ENCODE results near the gene OXSR1. TPM values are rescaled to one million over a fixed set of nuclear protein-coding genes. Genes with fewer than 3 reads are reported as not detected.
"Not testable (repeated sequence)": the region's sequence is repeated elsewhere in the genome, so short reads cannot be mapped to it uniquely, and the experiment has no call there.

The OXSR1 gene
- total RNA-seq, 4 donors from 2014 or later = 17.3 to 49.7 (median 28.7) TPM

- H3K27ac ChIP-seq = peak overlapping the region in 2 of 4 donors; percentile 62 to 89
- H3K36me3 ChIP-seq = peaks cover 0 to 67% (median 0%) of the 10 kb centered on the region in 3 donors
- TF ChIP-seq POLR2A (IDR thresholded peaks at IDR 0.05) (no peak), CTCF (IDR thresholded peaks at IDR 0.05) (peak in 3 of 6 experiments; percentile 3 to 9 (median 6))
- peak in 2 of 3 donors; percentile 31 to 51 for DNase-seq
- no peaks in the 10 kb centered on the region for H3K27me3 ChIP-seq
- H3K9me3 ChIP-seq = no peaks in the 10 kb centered on the region
- H3K4me1 ChIP-seq = peaks cover 0 to 66% (median 7%) of the 10 kb centered on the region in 4 donors
- H3K4me3 ChIP-seq = no peak overlapping the region
These were observed 33.5 kb upstream of the OXSR1 start for GRCh38 chr3:38131621-38132369.

GRCh38 chr3:38133209-38133556 is 32.2 kb upstream of the OXSR1 start:
- no peak for TF ChIP-seq CTCF (IDR thresholded peaks at IDR 0.05)
- no peak for TF ChIP-seq POLR2A (IDR thresholded peaks at IDR 0.05)
- Histone ChIP-seq H3K4me1 (peaks cover 5 to 73% (median 7%) of the 10 kb centered on the region in 4 donors), H3K27me3 (no peaks in the 10 kb centered on the region), H3K27ac (peak overlapping the region in 2 of 4 donors; percentile 58 to 89), H3K36me3 (peaks cover 0 to 54% (median 0%) of the 10 kb centered on the region in 3 donors), H3K4me3 (peak overlapping the region in 1 of 4 donors; percentile 27), H3K9me3 (no peaks in the 10 kb centered on the region)
- DNase-seq = peak in 1 of 3 donors; percentile 44

GRCh38 chr3:38133557-38134405 is 31.6 kb upstream of the OXSR1 start:
- Histone ChIP-seq H3K36me3 (peaks cover 0 to 48% (median 0%) of the 10 kb centered on the region in 3 donors), H3K27ac (peak overlapping the region in 3 of 4 donors; percentile 56 to 89 (median 58)), H3K4me3 (peak overlapping the region in 1 of 4 donors; percentile 27), H3K9me3 (no peaks in the 10 kb centered on the region), H3K4me1 (peaks cover 5 to 73% (median 7%) of the 10 kb centered on the region in 4 donors), H3K27me3 (no peaks in the 10 kb centered on the region)
- peak in 1 of 3 donors; percentile 63 for DNase-seq
- TF ChIP-seq CTCF (IDR thresholded peaks at IDR 0.05) = no peak
- peak in 1 of 2 donors; percentile 56 for TF ChIP-seq POLR2A (IDR thresholded peaks at IDR 0.05)

GRCh38 chr3:38134517-38135143 is 30.7 kb upstream of the OXSR1 start:
- Histone ChIP-seq H3K4me1 (peaks cover 5 to 75% (median 12%) of the 10 kb centered on the region in 4 donors), H3K27ac (peak overlapping the region in 1 of 4 donors; percentile 89), H3K4me3 (peak overlapping the region in 1 of 4 donors; percentile 94), H3K36me3 (peaks cover 0 to 39% (median 0%) of the 10 kb centered on the region in 3 donors)
- not testable (repeated sequence) for H3K9me3 ChIP-seq, H3K27me3 ChIP-seq, DNase-seq

GRCh38 chr3:38135621-38136277 is 29.6 kb upstream of the OXSR1 start:
- H3K4me3 ChIP-seq = peak overlapping the region; percentile 77 to 96 (median 89)
- peak overlapping the region; percentile 86 to 94 (median 88) for H3K27ac ChIP-seq
- H3K4me1 ChIP-seq = peaks cover 0 to 79% (median 13%) of the 10 kb centered on the region in 4 donors
- H3K27me3 ChIP-seq, H3K9me3 ChIP-seq: not testable (repeated sequence)
- H3K36me3 ChIP-seq = peaks cover 0 to 38% (median 0%) of the 10 kb centered on the region in 3 donors
- DNase-seq = peak in 2 of 3 donors; percentile 19 to 43

- TF ChIP-seq CTCF (IDR thresholded peaks at IDR 0.05) (no peak), POLR2A (IDR thresholded peaks at IDR 0.05) (no peak)
These were observed 29.0 kb upstream of the OXSR1 start for GRCh38 chr3:38136393-38136776.

More at GRCh38 chr3:38136393-38136776, 29.0 kb upstream of the OXSR1 start:
- no peaks in the 10 kb centered on the region for H3K27me3 ChIP-seq
- no peaks in the 10 kb centered on the region for H3K9me3 ChIP-seq
- H3K36me3 ChIP-seq = peaks cover 0 to 38% (median 0%) of the 10 kb centered on the region in 3 donors
- peak in 2 of 3 donors; percentile 22 to 52 for DNase-seq
- peaks cover 0 to 73% (median 13%) of the 10 kb centered on the region in 4 donors for H3K4me1 ChIP-seq
- peak overlapping the region; percentile 86 to 94 (median 88) for H3K27ac ChIP-seq
- peak overlapping the region; percentile 77 to 96 (median 89) for H3K4me3 ChIP-seq

Measured in Peyer's patch (tissue), 4 donors.